Stimulated activated naive CD8-positive, alpha-beta T cell treated with anti-CD3 and anti-CD28 coated beads, Interleukin-15, amount 100 ng/mL, for 72 hours (primary cell): ENCODE results near the gene SELENOM.

Source experiments
- ATAC-seq: fragments of 150-1000 bp; cut with Tn5 transposase; 2 replicates; pipeline ENCODE4 v1.10.0; 2021; ENCODE audit warnings: mild to moderate bottlenecking, moderate library complexity
- DNase-seq, 2 donors: peaks; one replicate each; pipeline ENCODE4 v3.0.0; 2021 to 2022
- H3K27ac Mint-ChIP-seq, 2 donors: one replicate each; pipeline ENCODE4 v1.8.0; 2022; ENCODE audit warnings: mild to moderate bottlenecking in 2 of 2, mixed read lengths in 2 of 2, moderate library complexity in 2 of 2
- H3K27me3 Mint-ChIP-seq: one replicate; pipeline ENCODE4 v1.8.0; 2022; ENCODE audit warnings: mixed read lengths
- H3K4me1 Mint-ChIP-seq: one replicate; pipeline ENCODE4 v1.8.0; 2022; ENCODE audit warnings: mild to moderate bottlenecking, mixed read lengths
- H3K4me3 Mint-ChIP-seq, 2 donors: one replicate each; pipeline ENCODE4 v1.8.0; 2022; ENCODE audit warnings: mild to moderate bottlenecking in 2 of 2, mixed read lengths in 2 of 2, moderate library complexity in 1 of 2
- H3K9me3 Mint-ChIP-seq, 2 donors: one replicate each; pipeline ENCODE4 v1.8.0; 2022; ENCODE audit warnings: mixed read lengths in 2 of 2

The SELENOM gene

DNA sequence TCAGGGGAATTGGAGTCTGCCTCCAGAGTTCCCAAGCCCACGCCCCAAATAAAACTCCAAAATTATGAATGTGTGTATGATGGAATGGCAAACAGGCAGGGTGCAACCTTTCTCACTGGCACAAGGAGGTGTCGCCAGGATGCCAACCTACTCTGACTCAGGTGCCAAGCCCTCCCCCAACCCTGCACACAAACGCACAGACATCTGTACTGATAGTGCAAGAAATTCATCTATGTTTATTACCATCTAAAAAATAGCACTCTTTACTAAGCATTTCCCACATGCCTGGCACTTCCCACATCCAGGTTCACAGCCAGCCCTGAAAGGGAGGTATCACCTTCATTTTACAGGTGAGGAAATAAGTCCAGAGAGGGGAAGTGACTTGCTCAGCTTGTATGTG is 31.7 kb upstream of the SELENOM start:
- no peak for ATAC-seq
- peaks cover 5% of the 10 kb centered on the region for H3K4me1 Mint-ChIP-seq
- H3K27me3 Mint-ChIP-seq, result peaks cover 13% of the 10 kb centered on the region
- DNase-seq, result no peak
- H3K4me3 Mint-ChIP-seq, result no peak overlapping the region
- no peak overlapping the region for H3K27ac Mint-ChIP-seq
- no peaks in the 10 kb centered on the region for H3K9me3 Mint-ChIP-seq

DNA sequence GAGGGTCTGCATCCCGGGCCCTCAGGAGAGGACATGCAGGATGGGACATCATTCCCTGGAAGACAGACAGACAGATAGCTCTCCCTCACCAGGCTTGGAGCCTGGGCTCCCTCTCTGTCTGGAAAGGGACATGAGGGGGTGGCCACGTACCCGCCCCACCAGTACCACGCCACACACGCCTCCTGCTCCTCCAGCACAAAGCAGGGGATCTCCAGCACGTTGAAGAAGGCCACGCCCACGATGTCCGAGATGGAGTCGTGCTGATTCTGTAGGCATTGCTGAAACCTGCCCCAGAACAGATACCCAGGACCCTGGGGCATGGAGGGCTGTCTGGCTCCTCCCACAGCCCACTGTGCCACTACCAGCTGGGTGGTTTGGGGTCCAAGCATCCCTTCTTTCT is 30.8 kb upstream of the SELENOM start:
- DNase-seq, result no peak
- H3K9me3 Mint-ChIP-seq, result no peaks in the 10 kb centered on the region
- H3K27ac Mint-ChIP-seq, result no peak overlapping the region

DNA sequence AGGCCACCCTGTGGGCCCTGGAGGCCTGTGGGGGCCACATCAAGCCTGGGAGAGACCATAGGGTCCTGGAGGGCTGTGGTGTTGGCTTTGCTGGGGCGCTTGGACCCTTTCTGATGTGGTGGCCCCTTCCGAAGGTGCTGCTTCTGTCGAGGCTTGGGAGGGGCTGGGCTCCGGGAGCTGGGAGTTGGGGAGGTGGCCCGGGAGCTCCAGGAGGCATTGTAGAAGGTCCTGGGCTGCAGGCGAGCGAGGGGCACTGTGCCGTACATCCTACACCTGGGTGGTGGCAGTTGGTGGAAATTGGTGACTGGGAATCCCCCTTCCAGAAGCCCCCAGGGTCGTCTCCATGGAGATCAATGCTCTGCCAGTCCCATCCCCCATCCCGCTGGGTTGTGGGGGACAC is 30.4 kb upstream of the SELENOM start:
- peak overlapping the region in 1 of 2 donors; percentile 40 for H3K27ac Mint-ChIP-seq
- DNase-seq (no peak), ATAC-seq (no peak)
- no peaks in the 10 kb centered on the region for H3K9me3 Mint-ChIP-seq
- H3K27me3 Mint-ChIP-seq, result peaks cover 13% of the 10 kb centered on the region
- no peak overlapping the region for H3K4me3 Mint-ChIP-seq
- H3K4me1 Mint-ChIP-seq, result no peaks in the 10 kb centered on the region

More for the DNA sequence above, 30.8 kb upstream of the SELENOM start:
- Mint-ChIP-seq H3K4me3 (no peak overlapping the region), H3K4me1 (no peaks in the 10 kb centered on the region), H3K27me3 (peaks cover 13% of the 10 kb centered on the region)
- ATAC-seq, result no peak

DNA sequence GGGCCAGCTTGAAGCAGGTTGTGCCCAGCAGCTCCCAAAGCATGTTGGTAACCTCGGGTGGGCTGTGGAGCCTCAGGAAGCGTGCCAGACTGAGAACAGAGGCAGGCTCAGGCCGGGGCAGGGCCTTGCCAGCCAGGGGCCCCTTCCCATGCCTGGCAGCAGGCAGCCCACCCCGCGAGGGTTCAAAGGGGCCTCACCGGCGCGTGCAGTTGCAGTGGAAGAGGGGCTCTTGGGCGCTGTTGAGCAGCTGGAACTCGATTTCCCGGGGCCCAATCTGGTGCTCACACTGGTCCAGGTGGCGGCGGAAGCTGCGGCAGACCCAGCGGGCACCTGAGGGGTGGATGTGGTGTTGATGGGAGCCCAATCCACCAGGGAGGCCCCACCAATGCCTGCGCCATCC is 29.3 kb upstream of the SELENOM start:
- H3K4me1 Mint-ChIP-seq, result no peaks in the 10 kb centered on the region

GRCh38 chr22:31136155-31136554 is 28.8 kb upstream of the SELENOM start:
- Mint-ChIP-seq H3K27ac (no peak overlapping the region), H3K4me3 (no peak overlapping the region), H3K27me3 (peaks cover 13% of the 10 kb centered on the region), H3K9me3 (no peaks in the 10 kb centered on the region), H3K4me1 (no peaks in the 10 kb centered on the region)
- DNase-seq (no peak), ATAC-seq (no peak)

More for the DNA sequence above, 29.3 kb upstream of the SELENOM start:
- no peak for DNase-seq
- H3K4me3 Mint-ChIP-seq, result no peak overlapping the region
- ATAC-seq, result no peak
- no peak overlapping the region for H3K27ac Mint-ChIP-seq
- peaks cover 13% of the 10 kb centered on the region for H3K27me3 Mint-ChIP-seq
- H3K9me3 Mint-ChIP-seq, result no peaks in the 10 kb centered on the region

GRCh38 chr22:31135706-31136105 is 28.3 kb upstream of the SELENOM start:
- Mint-ChIP-seq H3K4me3 (no peak overlapping the region), H3K4me1 (no peaks in the 10 kb centered on the region), H3K27ac (no peak overlapping the region), H3K27me3 (peaks cover 13% of the 10 kb centered on the region), H3K9me3 (no peaks in the 10 kb centered on the region)
- no peak for ATAC-seq
- no peak for DNase-seq

- Mint-ChIP-seq H3K27ac (no peak overlapping the region), H3K4me3 (no peak overlapping the region), H3K9me3 (no peaks in the 10 kb centered on the region), H3K4me1 (no peaks in the 10 kb centered on the region), H3K27me3 (peaks cover 4% of the 10 kb centered on the region)
- DNase-seq (no peak), ATAC-seq (no peak)
These were observed 27.3 kb upstream of the SELENOM start for GRCh38 chr22:31134688-31135087.

DNA sequence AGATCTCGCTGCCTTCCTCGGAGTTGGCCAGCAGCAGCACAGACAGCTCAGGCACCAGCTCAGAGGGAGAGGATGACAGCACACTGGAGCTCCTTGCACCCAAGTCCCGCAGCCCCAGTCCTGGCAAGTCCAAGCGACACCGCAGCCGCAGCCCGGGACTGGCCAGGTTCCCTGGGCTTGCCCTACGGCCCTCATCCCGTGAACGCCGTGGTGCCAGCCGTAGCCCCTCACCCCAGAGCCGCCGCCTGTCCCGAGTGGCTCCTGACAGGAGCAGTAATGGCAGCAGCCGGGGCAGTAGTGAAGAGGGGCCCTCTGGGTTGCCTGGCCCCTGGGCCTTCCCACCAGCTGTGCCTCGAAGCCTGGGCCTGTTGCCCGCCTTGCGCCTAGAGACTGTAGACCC is 26.5 kb upstream of the SELENOM start:
- no peak overlapping the region for H3K4me3 Mint-ChIP-seq
- ATAC-seq (no peak), DNase-seq (no peak)
- no peak overlapping the region for H3K27ac Mint-ChIP-seq
- no peaks in the 10 kb centered on the region for H3K4me1 Mint-ChIP-seq
- H3K27me3 Mint-ChIP-seq, result no peaks in the 10 kb centered on the region
- no peaks in the 10 kb centered on the region for H3K9me3 Mint-ChIP-seq

GRCh38 chr22:31130873-31131272 is 23.5 kb upstream of the SELENOM start:
- no peak for DNase-seq
- no peak overlapping the region for H3K27ac Mint-ChIP-seq
- no peaks in the 10 kb centered on the region for H3K27me3 Mint-ChIP-seq
- H3K4me3 Mint-ChIP-seq, result no peak overlapping the region
- no peaks in the 10 kb centered on the region for H3K9me3 Mint-ChIP-seq
- peaks cover 6% of the 10 kb centered on the region for H3K4me1 Mint-ChIP-seq
- ATAC-seq, result no peak

- Mint-ChIP-seq H3K27me3 (no peaks in the 10 kb centered on the region), H3K9me3 (no peaks in the 10 kb centered on the region), H3K4me1 (peaks cover 6% of the 10 kb centered on the region), H3K27ac (no peak overlapping the region), H3K4me3 (no peak overlapping the region)
- no peak for DNase-seq
- ATAC-seq, result no peak
These were observed 20.8 kb upstream of the SELENOM start for GRCh38 chr22:31128156-31128555.

- ATAC-seq, result no peak
- H3K9me3 Mint-ChIP-seq, result no peaks in the 10 kb centered on the region
- H3K27ac Mint-ChIP-seq, result no peak overlapping the region
- no peak for DNase-seq
- peaks cover 6% of the 10 kb centered on the region for H3K4me1 Mint-ChIP-seq
- H3K4me3 Mint-ChIP-seq, result no peak overlapping the region
- H3K27me3 Mint-ChIP-seq, result no peaks in the 10 kb centered on the region
These were observed 19.9 kb upstream of the SELENOM start for GRCh38 chr22:31127181-31127772.

DNA sequence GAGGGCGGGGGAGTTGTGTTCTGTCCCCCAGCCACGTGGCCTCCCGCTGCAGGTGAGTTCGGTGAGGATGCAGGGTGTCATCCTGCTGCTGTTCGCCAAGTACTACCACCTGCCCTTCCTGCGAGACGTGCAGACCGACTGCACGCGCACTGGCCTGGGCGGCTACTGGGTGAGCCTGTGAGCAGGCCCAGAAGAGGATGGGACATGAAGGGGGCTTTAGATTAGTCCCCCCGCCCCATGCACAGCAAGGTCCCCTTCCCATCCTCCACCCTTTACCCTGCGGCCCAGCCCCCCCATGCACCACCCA is 19.5 kb upstream of the SELENOM start:
- ATAC-seq, result no peak

DNA sequence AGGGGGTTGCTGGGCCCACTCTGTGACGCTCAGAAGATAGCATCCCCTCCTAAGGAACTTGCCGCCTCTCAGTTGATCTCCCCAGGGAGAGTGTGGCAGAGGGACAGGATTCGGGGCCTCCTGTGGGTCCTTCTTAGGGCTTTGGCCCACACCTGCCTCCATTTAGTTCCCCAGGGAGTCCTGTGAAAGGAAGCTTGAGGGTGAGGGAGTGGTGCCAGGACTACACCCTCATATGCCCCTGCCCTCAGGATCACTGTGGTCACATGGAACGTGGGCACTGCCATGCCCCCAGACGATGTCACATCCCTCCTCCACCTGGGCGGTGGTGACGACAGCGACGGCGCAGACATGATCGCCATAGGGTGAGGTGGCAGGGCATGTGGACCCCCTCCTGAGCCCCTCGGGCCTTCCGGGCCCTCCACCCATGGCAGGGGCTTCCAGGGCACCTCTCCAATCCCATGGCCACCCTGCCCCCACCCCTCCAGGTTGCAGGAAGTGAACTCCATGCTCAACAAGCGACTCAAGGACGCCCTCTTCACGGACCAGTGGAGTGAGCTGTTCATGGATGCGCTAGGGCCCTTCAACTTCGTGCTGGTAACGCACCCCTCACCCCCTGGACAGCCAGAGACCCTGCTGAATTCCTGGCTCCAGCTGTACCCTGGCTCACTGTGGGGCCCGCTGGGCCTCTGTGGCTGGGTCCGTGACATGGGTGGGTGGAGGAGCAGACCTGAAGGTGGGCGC is 18.9 kb upstream of the SELENOM start:
- no peaks in the 10 kb centered on the region for H3K27me3 Mint-ChIP-seq
- ATAC-seq (no peak), DNase-seq (no peak)
- H3K9me3 Mint-ChIP-seq, result no peaks in the 10 kb centered on the region
- no peak overlapping the region for H3K27ac Mint-ChIP-seq
- H3K4me3 Mint-ChIP-seq, result no peak overlapping the region
- H3K4me1 Mint-ChIP-seq, result peaks cover 6% of the 10 kb centered on the region

More for the DNA sequence above, 19.5 kb upstream of the SELENOM start:
- peaks cover 6% of the 10 kb centered on the region for H3K4me1 Mint-ChIP-seq
- H3K27me3 Mint-ChIP-seq, result no peaks in the 10 kb centered on the region
- no peak overlapping the region for H3K4me3 Mint-ChIP-seq
- H3K27ac Mint-ChIP-seq, result no peak overlapping the region
- H3K9me3 Mint-ChIP-seq, result no peaks in the 10 kb centered on the region
- DNase-seq, result no peak

- H3K27me3 Mint-ChIP-seq, result no peaks in the 10 kb centered on the region
- no peak overlapping the region for H3K27ac Mint-ChIP-seq
- ATAC-seq (no peak), DNase-seq (no peak)
- peaks cover 6% of the 10 kb centered on the region for H3K4me1 Mint-ChIP-seq
- H3K9me3 Mint-ChIP-seq, result no peaks in the 10 kb centered on the region
- H3K4me3 Mint-ChIP-seq, result no peak overlapping the region
These were observed 18.3 kb upstream of the SELENOM start for GRCh38 chr22:31125521-31126117.

DNA sequence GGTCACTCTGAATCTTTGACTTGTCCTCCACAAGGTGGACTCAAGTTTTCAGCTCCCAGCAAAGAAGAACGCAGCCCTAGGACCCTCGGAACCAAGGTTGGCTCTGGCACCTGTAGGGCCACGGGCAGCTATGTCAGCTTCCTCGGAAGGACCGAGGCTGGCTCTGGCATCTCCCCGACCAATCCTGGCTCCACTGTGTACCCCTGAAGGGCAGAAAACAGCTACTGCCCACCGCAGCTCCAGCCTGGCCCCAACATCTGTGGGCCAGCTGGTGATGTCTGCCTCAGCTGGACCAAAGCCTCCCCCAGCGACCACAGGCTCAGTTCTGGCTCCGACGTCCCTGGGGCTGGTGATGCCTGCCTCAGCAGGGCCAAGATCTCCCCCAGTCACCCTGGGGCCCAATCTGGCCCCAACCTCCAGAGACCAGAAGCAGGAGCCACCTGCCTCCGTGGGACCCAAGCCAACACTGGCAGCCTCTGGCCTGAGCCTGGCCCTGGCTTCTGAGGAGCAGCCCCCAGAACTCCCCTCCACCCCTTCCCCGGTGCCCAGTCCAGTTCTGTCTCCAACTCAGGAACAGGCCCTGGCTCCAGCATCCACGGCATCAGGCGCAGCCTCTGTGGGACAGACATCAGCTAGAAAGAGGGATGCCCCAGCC is 17.6 kb upstream of the SELENOM start:
- ATAC-seq, result no peak
- DNase-seq, result no peak
- Mint-ChIP-seq H3K27me3 (no peaks in the 10 kb centered on the region), H3K27ac (no peak overlapping the region), H3K9me3 (no peaks in the 10 kb centered on the region), H3K4me1 (peaks cover 6% of the 10 kb centered on the region), H3K4me3 (no peak overlapping the region)

DNA sequence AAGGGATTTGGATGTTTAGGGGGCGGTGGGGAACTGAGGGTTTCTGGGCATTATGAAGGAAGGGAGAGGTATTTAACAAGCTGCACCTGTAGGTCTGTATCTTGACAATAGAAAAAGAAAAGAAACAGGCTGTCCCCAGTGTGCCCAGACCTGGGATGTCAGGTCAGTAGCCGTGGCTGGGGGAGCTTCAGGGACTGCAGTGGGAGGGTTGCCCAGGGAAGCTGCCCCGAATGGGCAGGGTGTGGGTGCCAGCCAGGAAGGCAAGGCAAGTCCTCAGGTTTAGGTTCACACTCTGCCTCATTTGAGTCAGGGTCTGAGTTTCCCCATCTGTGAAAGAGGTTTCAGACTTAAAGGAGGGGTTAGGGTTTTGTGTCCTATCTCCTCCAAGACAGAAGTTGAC is 16.9 kb upstream of the SELENOM start:
- no peak for ATAC-seq

More for the DNA sequence above, 16.9 kb upstream of the SELENOM start:
- peak overlapping the region in 1 of 2 donors; percentile 49 for H3K27ac Mint-ChIP-seq
- H3K9me3 Mint-ChIP-seq, result no peaks in the 10 kb centered on the region
- peaks cover 6% of the 10 kb centered on the region for H3K4me1 Mint-ChIP-seq
- DNase-seq, result no peak
- no peaks in the 10 kb centered on the region for H3K27me3 Mint-ChIP-seq
- H3K4me3 Mint-ChIP-seq, result no peak overlapping the region
